22Rv1 (cell line): Measurements from ENCODE around the gene PANK3.
"Not testable (repeated sequence)": the region's sequence is repeated elsewhere in the genome, so short reads cannot be mapped to it uniquely, and the experiment has no call there.

Source experiments
- H3K27ac ChIP-seq: fragments of 450-650 bp; 2 replicates; pipeline ENCODE4 v1.5.1; 2017
- CTCF ChIP-seq: fragments of 450-650 bp; IDR thresholded peaks from 2 replicates; pipeline ENCODE4 v1.5.1; 2017; ENCODE audit warnings: mild to moderate bottlenecking
- ZFX ChIP-seq: fragments of 450-650 bp; IDR thresholded peaks from 2 replicates; pipeline ENCODE4 v1.6.1; 2017; ENCODE audit warnings: antibody characterized with exemption, borderline replicate concordance

PANK3 gene

GRCh38 chr5:168550656-168551055, 28.5 kb downstream of the PANK3 start:
- TF ChIP-seq CTCF, result no peak
- TF ChIP-seq ZFX, result no peak
- no peak overlapping the region for H3K27ac ChIP-seq

GRCh38 chr5:168549554-168549953, 29.6 kb downstream of the PANK3 start:
- no peak overlapping the region for H3K27ac ChIP-seq
- TF ChIP-seq ZFX (no peak), CTCF (no peak)

GRCh38 chr5:168537176-168537575, 42.0 kb downstream of the PANK3 start:
- TF ChIP-seq CTCF, result no peak
- TF ChIP-seq ZFX, result no peak
- no peak overlapping the region for H3K27ac ChIP-seq

GRCh38 chr5:168534351-168534750, 44.8 kb downstream of the PANK3 start:
- not testable (repeated sequence) for H3K27ac ChIP-seq

GRCh38 chr5:168531987-168532864, 46.9 kb downstream of the PANK3 start:
- TF ChIP-seq CTCF, result no peak
- TF ChIP-seq ZFX, result no peak

GRCh38 chr5:168531191-168531590, 48.0 kb downstream of the PANK3 start:
- no peak overlapping the region for H3K27ac ChIP-seq
- TF ChIP-seq ZFX, result no peak
- TF ChIP-seq CTCF, result no peak

More at GRCh38 chr5:168531987-168532864, 46.9 kb downstream of the PANK3 start:
- H3K27ac ChIP-seq, result no peak overlapping the region

GRCh38 chr5:168530621-168531150, 48.5 kb downstream of the PANK3 start:
- H3K27ac ChIP-seq, result no peak overlapping the region
- no peak for TF ChIP-seq CTCF
- no peak for TF ChIP-seq ZFX
